Measurements from ENCODE around the gene PPM1K.

The PPM1K gene

GRCh38 chr4:88277711-88278225, 6.6 kb downstream of the PPM1K start:
- no peak overlapping the region for H3K4me3 ChIP-seq (ENCODE audit: low read depth, low read length)

DNA sequence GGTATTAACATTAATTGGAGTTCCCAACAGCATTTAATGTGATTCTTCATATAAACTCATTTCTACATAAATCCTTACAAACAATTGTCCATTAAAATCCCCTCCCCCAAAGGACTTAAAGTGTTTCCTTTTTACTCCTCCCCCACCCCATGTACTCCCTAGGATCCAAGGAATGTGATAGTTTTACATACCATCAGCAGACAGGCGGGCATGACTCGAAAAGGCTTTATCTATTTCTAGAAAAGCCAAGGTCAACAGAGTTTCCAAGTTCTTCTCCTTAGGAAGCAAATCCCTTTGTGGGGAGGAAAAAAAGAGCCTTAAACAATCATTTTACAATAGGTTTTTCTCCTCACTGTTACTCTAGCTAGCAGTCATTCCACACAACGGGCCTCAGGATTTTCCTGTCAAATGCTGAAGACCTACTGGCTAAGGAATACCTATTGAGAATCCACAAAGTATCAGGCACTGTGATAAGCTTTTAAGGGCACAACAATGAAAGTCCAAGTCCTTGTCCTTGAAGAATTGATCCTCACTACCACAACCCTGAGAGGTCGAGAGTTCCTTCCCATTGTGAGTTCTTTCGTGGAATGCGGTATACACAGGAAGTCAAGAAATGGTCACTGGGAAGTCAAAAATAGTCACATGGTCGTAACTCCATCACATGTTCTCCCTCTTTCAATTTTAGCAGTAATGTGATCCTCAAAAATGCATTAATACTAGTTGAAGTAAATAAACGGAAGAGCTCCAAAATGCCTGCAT, 7.2 kb downstream of the PPM1K start:
- H3K4me3 ChIP-seq (ENCODE audit: low read depth, low read length) = no peak overlapping the region

GRCh38 chr4:88275949-88276515, 8.3 kb downstream of the PPM1K start:
- no peak overlapping the region for H3K4me3 ChIP-seq (ENCODE audit: low read depth, low read length)

DNA sequence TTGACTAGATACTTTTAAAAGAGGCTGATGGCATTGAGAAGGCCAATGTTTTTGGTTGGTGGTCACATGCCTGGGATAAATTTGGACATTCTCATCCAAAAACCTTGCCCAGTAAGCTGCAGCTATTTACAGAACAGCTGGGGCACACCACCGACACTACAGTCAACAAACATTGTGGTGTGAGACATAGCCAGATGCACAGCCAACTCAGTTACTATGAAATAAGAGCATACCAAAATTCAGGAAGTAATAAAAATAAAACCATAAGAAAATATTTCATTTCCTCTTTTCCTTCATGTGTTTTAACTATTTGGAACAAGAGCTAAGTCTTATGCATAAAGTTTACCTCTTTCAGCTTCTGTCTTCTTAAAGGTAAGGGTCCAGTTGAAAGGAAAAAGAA, 8.8 kb downstream of the PPM1K start:
- H3K4me3 ChIP-seq (ENCODE audit: low read depth, low read length) = no peak overlapping the region

GRCh38 chr4:88268913-88269312, 15.4 kb downstream of the PPM1K start:
- H3K4me3 ChIP-seq (ENCODE audit: low read depth, low read length) = no peak overlapping the region

DNA sequence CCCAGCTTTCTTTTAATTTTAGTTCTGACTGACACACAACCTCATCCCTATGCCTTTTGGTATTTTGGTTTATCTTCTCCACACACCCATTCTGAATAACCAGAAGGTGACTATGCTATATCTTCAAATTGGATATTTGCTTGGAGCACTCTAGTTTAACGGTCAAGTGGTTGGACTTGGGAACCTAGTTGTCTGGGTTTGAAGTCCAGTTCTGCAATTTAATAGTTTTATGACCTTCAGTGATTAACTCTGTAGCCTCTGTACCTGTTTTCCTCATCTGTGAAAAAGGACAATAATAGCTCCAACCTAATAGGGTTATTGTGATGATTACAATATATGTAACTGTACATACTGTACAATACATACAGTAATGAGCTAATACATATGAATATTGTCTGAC, 20.0 kb downstream of the PPM1K start:
- H3K4me3 ChIP-seq (ENCODE audit: low read depth, low read length) = no peak overlapping the region

GRCh38 chr4:88257726-88258125, 26.6 kb downstream of the PPM1K start:
- H3K4me3 ChIP-seq (ENCODE audit: low read depth, low read length) = no peak overlapping the region

DNA sequence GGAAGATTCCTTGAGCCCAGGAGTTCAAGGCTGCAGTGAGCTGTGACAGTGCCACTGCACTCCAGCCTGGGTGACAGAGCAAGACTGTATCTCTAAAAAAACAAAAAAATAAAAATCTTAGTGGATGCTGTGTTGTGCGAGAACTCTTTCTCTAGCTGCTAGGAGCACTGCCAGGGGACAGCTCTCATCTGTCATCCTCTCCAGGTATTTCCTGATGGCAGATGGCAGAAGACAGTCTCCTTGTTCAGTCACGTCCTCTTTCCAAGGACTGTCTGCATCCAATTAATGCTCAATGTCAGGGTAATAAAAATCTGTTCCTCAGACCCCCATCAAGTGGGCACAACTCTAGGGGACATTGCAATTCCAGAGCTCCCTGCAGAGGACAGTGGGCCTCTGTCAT, 29.2 kb downstream of the PPM1K start:
- H3K4me3 ChIP-seq (ENCODE audit: low read depth, low read length) = no peak overlapping the region

DNA sequence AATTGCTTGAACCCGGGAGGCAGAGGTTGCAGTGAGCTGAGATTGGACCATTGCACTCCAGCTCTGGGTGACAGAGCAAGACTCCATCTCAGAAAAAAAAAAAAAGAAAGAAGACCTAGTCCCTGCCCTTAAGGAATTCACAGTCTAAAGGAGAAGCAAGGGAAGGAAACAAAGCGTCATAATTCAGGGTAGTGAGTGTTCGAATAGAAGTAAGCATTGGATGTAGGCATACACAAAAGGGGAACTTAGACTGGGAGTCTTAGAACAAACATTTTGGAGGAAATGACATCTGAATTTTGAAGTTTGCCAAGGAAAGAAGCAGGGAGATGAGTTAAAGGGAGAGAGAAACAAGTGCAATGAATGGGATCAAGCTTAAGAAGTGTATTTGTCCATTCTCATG, 32.4 kb downstream of the PPM1K start:
- H3K4me3 ChIP-seq (ENCODE audit: low read depth, low read length) = no peak overlapping the region

DNA sequence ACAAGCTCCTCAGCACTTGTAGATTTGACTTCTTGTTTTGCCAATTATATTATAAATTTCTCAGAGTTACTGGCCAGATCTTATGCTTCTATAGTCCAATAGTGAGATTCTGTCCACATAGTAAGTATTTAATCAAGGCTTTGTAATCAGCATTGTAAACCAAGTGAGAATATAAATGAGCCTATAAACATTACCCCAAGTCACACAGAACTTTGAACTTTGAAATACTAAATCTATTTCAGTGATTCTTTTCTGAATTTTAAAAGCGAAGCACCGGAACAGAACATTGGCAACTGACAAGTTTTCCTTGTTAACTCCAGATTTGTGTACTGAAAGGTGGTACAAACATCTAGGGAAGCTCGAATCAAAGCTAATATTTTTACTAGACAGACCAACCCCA, 37.2 kb downstream of the PPM1K start:
- no peak overlapping the region for H3K4me3 ChIP-seq (ENCODE audit: low read depth, low read length)

GRCh38 chr4:88246600-88246999, 37.8 kb downstream of the PPM1K start:
- no peak overlapping the region for H3K4me3 ChIP-seq (ENCODE audit: low read depth, low read length)

DNA sequence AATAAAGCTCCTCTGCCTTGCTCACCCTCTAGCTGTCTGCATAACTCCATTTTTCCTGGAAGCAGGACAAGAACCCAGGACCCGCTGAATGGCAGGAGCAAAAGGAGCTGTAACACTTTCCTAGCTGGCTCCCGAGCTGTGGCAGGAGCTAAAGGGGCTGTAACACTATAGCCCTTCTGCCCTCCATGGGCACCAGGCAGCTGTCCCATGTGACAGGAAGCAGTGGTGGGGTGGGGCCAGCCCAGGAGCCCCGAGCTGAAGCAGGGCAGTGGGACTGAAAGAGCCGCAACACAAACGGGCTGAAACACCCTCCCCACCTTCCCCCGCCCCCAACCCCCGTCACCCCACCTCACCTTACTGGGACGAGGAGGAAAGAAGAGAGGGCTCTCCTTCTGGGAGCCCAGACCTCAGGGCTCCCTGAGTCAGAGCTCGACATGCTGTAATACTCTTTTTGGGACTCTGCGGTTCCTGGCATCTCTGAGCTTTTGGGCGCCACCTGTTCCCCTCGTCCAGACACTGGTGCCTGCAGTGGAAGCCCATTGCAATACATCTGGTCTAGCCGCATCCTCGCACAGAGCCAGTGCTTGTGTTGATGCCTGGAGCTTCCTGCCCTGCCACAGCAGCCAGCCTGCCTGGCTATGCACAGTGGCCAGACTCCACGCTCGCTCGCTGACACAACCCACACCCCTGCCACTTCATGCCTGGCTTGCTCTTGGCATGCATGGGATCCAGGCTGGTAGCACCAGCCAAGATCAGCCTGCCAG, 39.4 kb downstream of the PPM1K start:
- no peak overlapping the region for H3K4me3 ChIP-seq (ENCODE audit: low read depth, low read length)

GRCh38 chr4:88244056-88244455, 40.3 kb downstream of the PPM1K start:
- H3K4me3 ChIP-seq (ENCODE audit: low read depth, low read length) = no peak overlapping the region

DNA sequence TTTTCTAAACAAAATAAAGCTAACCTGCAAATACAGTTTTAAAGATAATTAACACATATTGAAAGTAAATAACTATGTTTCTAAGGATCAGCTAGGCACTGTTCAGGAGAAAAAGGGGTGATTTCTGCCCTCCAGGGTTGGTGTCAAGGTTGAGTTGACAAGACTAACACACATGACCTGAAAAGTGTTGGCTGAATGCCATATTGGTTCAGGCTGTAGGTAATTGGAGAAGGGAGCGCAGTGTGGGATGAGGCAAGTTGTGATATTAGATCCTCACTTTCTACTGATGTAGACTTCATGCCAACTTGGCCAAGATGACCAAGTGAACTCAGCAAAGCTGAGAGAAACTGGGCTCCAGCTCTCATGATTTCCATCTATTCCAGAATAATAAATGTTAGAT, 42.2 kb downstream of the PPM1K start:
- no peak overlapping the region for H3K4me3 ChIP-seq (ENCODE audit: low read depth, low read length)

- H3K4me3 ChIP-seq (ENCODE audit: low read depth, low read length) = no peak overlapping the region
Measured at GRCh38 chr4:88240297-88240714, 44.1 kb downstream of the PPM1K start.

DNA sequence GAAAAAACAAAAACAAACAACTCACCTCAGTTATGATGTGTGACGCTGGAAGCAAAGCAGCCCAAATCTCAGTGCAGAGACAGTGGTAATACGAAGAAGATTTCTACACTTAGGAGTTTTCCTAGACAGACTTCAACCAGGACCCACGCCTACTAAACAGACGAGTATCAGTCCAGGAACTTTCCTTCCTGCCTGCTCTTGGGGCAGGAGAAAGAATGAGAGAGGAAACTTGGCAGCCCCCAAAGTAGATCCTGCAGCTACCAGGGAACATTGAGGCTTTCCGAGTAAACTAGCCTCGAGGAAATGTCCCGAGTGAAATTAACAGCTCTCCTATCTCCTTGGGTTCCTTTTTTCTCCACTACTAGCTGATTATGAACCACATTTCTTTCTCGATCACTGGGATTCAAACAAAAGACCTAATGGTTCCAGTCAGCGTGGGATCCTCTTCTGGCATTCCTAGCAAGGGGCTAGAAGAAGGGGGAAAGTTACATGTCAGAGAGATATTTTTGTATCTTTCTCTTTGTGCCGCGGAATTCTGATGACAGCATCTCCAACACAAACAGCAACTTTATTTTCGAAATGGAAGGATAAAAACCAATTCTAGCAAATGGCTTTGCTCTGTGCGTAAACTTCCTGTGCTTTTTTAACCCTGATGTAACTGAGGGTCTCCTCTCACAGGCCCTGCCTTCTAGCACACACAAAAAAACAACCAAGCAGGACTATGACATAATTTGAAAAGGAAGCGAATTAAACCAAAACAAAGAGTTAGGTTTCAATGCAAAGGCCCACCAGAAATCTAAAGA, 53.2 kb downstream of the PPM1K start:
- no peak overlapping the region for H3K4me3 ChIP-seq (ENCODE audit: low read depth, low read length)

- H3K4me3 ChIP-seq (ENCODE audit: low read depth, low read length) = no peak overlapping the region
Measured at GRCh38 chr4:88230461-88230891, 53.9 kb downstream of the PPM1K start.

DNA sequence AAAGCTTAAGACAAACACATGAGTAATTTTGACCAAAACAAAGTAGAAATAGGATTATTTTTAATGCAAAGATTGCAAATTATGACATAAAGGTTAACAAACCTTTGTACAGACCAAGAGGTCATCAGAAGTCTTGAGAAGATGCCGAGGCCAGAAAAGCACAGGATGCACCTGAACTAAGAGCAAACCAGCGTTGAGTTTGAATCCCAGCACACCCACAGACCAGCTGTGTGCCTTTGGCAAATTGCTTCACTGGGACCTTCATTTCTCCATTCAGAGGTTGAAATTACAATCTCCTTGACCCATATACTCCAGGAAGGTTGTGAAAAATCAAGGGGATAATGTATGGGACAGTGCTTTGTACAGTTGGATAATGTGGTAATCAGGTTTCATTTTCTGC, 56.6 kb downstream of the PPM1K start:
- H3K4me3 ChIP-seq (ENCODE audit: low read depth, low read length) = no peak overlapping the region

DNA sequence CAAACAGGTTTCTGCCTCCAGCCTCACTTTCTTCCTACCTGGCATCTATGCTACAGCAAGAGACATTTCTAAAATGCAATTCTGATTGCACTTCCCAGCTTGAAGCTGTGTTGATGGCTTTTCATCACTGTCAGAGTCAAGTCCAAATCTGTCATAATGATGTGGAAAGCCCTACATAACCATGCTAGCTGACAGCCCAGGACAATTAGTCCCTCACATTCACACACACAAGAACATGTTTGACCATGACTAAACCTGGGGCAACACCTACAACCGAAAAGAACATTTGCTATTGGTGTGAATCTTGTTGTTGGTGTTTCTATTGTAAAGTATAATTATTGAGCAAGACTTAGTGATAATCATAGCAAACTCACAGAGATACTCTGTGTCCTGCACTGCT, 58.2 kb downstream of the PPM1K start:
- no peak overlapping the region for H3K4me3 ChIP-seq (ENCODE audit: low read depth, low read length)

- no peak overlapping the region for H3K4me3 ChIP-seq (ENCODE audit: low read depth, low read length)
Measured at GRCh38 chr4:88225232-88226105, 58.9 kb downstream of the PPM1K start.

Data from iPS-11a (cell line).